Measurements from ENCODE around the gene SPON2. TPM values are rescaled to one million over a fixed set of nuclear protein-coding genes. Genes with fewer than 3 reads are reported as not detected.

SPON2 gene
- total RNA-seq, 2 experiments from 2014 or later = 8.4 to 35.3 TPM

- H3K79me2 ChIP-seq (ENCODE audit: insufficient read depth, low read depth, low read length) = peaks cover 10% of the 10 kb centered on the region; the same call in 1 of the 2 replicates
Measured at GRCh38 chr4:1213336-1213995, 41.1 kb upstream of the SPON2 start.

DNA sequence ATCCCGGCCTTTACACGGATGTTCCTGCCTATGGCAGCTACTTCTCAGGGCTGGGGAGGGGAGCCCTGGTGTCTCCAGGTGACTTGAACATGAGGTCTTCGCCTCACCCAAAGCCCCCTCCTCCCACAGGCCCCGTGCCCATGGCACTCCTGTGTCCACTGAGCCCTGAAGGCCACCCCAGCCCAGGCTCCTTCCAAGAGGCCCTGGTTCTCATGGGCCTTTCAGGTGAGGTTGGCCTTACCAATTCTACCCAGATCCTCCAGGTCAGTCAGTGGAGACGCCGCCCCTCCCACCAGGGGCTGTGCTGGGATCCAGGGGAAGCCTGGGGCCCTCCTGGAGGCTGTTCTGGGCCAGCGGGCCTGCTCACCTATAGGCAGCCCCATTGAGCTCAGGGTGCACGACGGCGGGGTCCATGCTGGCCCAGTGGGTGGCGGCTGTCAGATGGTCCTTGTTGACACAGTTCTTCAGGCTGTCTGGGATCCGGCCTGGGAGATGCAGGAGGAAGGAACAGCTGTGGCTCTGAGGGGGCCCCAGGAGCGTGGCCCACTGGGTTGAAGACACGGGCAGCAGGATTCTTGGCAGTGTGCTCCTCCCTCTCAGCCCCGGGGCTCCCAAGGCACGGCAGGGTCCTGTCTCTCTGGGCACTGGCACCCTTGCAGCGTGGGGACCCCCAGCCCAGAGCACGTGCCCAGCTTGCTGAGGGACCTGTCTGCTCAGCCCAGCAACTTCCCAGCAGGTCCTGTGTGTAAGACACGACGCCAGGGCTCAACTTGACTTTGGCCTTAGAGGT lies 40.4 kb upstream of the SPON2 start:
- intact Hi-C loops (cut with micrococcal nuclease; ENCODE audit: unreplicated experiment) = no loop called here
- no peak overlapping the region for H3K27ac ChIP-seq (ENCODE audit: low read depth, low read length, poor library complexity, severe bottlenecking)
- DNase-seq (ENCODE audit: low spot score) = no peak
- H3K4me3 ChIP-seq (ENCODE audit: low read depth, low read length, poor library complexity, severe bottlenecking) = no peak overlapping the region
- no peaks in the 10 kb centered on the region for H3K9me2 ChIP-seq (ENCODE audit: insufficient read depth, low read length)
- BruUV-seq (replicated peaks) = no TSS peak
- no peak for TF ChIP-seq EZH2phosphoT487 (IDR thresholded peaks at IDR 0.05; ENCODE audit: borderline replicate concordance, low read depth, low read length)
- TF ChIP-seq, protein P1, sequence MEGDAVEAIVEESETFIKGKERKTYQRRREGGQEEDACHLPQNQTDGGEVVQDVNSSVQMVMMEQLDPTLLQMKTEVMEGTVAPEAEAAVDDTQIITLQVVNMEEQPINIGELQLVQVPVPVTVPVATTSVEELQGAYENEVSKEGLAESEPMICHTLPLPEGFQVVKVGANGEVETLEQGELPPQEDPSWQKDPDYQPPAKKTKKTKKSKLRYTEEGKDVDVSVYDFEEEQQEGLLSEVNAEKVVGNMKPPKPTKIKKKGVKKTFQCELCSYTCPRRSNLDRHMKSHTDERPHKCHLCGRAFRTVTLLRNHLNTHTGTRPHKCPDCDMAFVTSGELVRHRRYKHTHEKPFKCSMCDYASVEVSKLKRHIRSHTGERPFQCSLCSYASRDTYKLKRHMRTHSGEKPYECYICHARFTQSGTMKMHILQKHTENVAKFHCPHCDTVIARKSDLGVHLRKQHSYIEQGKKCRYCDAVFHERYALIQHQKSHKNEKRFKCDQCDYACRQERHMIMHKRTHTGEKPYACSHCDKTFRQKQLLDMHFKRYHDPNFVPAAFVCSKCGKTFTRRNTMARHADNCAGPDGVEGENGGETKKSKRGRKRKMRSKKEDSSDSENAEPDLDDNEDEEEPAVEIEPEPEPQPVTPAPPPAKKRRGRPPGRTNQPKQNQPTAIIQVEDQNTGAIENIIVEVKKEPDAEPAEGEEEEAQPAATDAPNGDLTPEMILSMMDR (conservative IDR thresholded peaks at IDR 0.05; ENCODE audit: low read length) = no peak
- H4K20me1 ChIP-seq (ENCODE audit: insufficient read depth, low read length) = no peaks in the 10 kb centered on the region
- POLR2A ChIA-PET = no interaction called here
- peaks cover 75% of the 10 kb centered on the region for H3K36me3 ChIP-seq (ENCODE audit: insufficient read depth, low read length)
- CTCF ChIA-PET (ENCODE audit: unreplicated experiment) = no interaction called here
- H3K4me1 ChIP-seq (ENCODE audit: insufficient read depth, low read length, poor library complexity, severe bottlenecking) = peaks cover 39% of the 10 kb centered on the region
- no peak overlapping the region for H3K4me2 ChIP-seq (ENCODE audit: low read length)
- no peak overlapping the region for H2AFZ ChIP-seq (ENCODE audit: low read length)
- H3K79me2 ChIP-seq (ENCODE audit: insufficient read depth, low read depth, low read length) = peaks cover 8% of the 10 kb centered on the region; the same call in 1 of the 2 replicates
- no peaks in the 10 kb centered on the region for H3K9me3 ChIP-seq (ENCODE audit: low read length)

More at GRCh38 chr4:1213336-1213995, 41.1 kb upstream of the SPON2 start:
- ChIA-PET CTCF (ENCODE audit: unreplicated experiment) (no interaction called here), POLR2A (no interaction called here)
- Histone ChIP-seq H2AFZ (ENCODE audit: low read length) (no peak overlapping the region), H3K4me1 (ENCODE audit: insufficient read depth, low read length, poor library complexity, severe bottlenecking) (peaks cover 46% of the 10 kb centered on the region), H3K9me3 (ENCODE audit: low read length) (no peaks in the 10 kb centered on the region), H3K4me3 (ENCODE audit: low read depth, low read length, poor library complexity, severe bottlenecking) (no peak overlapping the region), H3K36me3 (ENCODE audit: insufficient read depth, low read length) (peaks cover 76% of the 10 kb centered on the region), H3K4me2 (ENCODE audit: low read length) (no peak overlapping the region), H4K20me1 (ENCODE audit: insufficient read depth, low read length) (no peaks in the 10 kb centered on the region), H3K27ac (ENCODE audit: low read depth, low read length, poor library complexity, severe bottlenecking) (no peak overlapping the region), H3K9me2 (ENCODE audit: insufficient read depth, low read length) (no peaks in the 10 kb centered on the region)
- intact Hi-C loops (cut with micrococcal nuclease; ENCODE audit: unreplicated experiment) = no loop called here
- no peak for DNase-seq (ENCODE audit: low spot score)
- BruUV-seq (replicated peaks) = no TSS peak
- TF ChIP-seq, protein P1 (conservative IDR thresholded peaks at IDR 0.05; ENCODE audit: low read length) = no peak
- TF ChIP-seq EZH2phosphoT487 (IDR thresholded peaks at IDR 0.05; ENCODE audit: borderline replicate concordance, low read depth, low read length) = no peak
